Medulla oblongata (tissue), 1 donor: Measurements from ENCODE around the gene LBP.
"Not testable (repeated sequence)": the region's sequence is repeated elsewhere in the genome, so short reads cannot be mapped to it uniquely, and the experiment has no call there.

Experiments used
- DNase-seq: peaks from one replicate; pipeline ENCODE4 v3.0.0-alpha.2; 2015; ENCODE audit errors: extremely low spot score

Gene LBP

DNA sequence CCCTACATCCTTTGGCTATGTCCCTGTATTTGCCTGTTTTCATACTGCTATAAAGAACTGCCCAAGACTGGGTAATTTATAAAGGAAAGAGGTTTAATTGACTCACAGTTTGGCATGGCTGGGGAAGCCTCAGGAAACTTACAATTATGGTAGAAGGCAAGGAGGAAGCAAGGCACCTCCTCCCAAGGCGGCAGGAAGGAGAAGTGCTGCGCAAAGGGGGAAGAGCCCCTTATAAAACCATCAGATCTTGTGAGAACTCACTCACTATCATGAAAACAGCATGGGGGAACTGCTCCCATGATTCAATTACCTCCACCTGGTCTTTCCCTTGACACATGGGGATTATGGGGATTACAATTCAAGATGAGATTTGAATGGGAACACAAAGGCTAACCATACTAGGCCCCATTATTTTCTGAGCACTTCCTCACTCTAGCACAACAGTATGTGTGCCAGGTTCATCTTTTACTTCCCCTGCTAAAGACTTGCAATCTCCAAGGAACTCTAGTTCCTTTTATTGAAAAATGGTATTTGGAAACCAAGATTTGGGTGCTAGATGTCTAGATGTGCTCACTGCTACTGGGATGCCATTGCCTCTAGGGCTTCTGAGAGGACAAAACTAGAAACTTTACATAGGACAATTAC lies 49.6 kb downstream of the LBP start:
- not testable (repeated sequence) for DNase-seq

DNA sequence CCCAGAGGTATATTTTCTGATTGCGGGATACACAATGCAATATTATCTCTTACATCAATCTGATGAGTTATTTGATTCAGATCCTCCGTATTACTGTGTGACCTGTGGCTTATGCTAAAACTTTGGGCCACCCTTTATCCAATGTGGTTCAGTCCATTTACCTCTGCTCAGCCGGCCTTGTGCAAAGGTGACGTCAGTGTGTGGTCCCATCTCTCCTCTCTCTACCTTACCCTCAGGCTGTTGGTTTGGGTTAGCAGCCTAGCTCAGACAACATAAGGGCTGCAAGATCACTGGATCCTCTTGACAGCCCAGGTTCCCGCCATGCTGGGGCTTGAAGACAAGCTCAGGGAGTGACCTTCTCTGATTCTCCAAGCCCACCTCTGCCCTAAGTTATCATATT lies 55.8 kb downstream of the LBP start:
- no peak for DNase-seq

DNA sequence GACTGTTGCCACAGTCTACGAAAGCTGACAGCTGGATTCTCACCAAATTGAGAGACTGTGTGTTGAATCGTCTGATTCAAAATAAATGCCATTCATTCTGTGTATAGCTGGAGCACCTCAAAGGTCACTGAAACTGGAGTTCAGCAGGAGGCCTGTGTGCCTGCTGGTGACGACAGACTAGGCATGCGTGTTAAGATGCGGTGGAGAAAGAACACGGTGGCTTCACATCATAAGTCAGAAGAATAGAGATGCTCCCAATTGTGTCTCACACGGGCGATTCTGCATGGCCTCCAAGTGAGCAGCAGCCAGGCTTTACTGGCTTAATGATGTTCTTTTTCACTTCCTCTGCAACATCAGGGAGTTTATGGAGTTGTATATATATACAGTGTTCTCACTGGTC lies 56.5 kb downstream of the LBP start:
- DNase-seq = no peak

DNA sequence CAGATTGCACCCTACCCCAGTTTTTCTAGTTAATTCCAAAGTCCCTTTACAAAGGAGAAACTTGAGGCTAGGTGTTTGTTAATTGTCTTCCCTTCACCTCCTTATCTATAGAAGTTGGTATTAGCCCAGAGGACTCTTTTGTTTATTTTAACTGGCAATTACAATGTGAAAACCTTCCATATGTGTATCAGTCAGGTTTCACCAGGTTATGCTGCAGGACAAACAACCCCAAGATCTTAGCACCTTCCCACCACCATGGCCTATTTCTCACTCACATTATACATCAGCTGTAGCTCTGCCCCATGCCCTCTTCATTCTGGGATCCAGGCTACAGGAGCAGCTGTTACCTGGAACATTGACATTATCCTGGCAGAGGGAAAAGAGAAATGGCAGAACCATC lies 57.7 kb downstream of the LBP start:
- DNase-seq = no peak

DNA sequence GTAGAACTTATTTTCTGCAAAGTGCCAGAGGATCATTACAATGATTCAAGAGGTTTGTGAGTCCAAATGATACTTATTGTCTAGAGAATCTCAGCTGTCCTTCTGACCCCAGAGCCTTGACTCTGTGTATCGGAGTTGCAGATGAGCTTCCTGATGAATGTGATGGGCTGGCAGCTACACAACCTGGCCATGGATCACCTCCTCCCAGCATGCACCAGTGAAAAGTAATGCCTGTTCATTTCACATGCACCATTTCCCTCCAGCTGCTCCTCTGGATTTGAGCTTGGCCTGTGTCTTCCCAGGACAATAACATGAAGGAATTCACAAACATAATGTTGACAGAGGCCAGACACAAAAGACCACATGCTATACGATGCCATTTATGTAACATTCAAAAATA lies 58.9 kb downstream of the LBP start:
- no peak for DNase-seq

DNA sequence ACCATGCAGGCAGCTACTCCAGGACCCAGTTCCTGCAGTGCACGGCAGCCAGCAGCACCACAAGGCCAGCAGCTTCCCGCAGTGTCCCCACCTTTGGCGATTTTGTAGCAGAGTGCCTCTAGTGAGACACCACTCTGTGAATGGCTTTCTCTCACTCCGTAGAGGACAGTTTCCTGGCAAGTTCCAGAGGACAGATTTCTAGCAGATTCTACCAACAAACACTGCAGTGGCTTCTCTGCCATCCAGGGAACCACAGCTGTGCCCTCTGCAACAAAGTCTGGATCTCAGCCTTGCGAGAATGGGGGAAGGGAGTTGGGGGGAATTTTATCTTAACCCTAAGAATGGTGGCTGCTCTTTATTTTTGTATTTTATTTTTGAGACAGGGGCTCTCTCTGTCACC lies 60.2 kb downstream of the LBP start:
- DNase-seq = peak; percentile 13

DNA sequence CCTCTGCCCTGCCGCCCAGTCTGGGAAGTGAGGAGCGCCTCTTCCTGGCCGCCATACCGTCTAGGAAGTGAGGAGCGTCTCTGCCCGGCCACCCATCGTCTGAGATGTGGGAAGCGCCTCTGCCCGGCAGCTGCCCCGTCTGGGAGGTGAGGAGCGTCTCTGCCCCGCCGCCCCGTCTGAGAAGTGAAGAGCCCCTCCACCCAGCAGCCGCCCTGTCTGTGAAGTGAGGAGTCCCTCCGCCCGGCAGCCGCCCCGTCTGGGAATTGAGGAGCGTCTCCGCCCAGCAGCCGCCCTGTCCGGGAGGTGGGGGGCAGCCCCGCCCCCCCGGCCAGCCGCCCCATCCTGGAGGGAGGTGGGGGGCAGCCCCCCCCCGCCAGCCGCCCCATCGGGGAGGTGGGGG lies 61.0 kb downstream of the LBP start:
- DNase-seq = no peak

DNA sequence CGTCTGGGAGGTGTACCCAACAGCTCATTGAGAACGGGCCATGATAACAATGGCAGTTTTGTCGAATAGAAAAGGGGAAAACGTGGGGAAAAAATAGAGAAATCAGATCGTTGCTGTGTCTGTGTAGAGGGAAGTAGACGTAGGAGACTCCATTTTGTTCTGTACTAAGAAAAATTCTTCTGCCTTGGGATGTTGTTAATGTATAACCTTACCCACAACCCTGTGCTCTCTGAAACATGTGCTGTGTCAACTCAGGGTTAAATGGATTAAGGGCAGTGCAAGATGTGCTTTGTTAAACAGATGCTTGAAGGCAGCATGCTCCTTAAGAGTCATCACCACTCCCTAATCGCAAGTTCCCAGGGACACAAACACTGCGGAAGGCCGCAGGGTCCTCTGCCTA lies 61.5 kb downstream of the LBP start:
- not testable (repeated sequence) for DNase-seq

DNA sequence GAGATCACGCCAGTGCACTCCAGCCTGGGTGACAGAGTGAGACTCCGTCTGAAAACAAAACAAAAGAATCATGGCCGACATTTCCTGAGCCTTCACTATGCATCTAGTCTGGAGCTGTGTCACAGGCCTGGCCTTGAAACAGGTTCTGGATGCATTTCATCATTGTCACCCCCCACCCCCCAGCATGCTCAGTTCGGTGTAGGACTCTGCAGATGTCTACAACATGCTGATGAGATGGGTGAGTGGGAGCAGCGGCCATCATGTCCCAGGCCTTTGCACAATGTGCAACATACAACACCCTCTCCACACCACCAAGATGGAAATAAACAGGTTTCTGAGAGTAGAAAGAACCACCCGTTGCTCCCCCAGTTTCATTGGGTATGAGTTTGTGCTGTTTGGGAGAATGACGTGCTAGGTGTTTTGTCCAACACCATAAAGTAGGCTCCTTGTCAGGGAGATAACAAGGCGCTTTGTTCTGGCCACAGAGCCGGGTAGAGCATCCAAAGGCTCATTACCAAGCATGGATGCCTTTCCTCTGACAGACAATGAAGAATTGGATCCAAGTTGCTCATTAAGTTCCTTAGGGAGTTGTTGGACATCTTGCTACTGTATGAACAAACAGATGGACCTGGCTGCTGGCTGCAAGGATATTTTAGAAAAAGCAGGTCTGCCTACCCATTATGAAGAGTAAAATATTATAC lies 66.7 kb downstream of the LBP start:
- peak; percentile 53 for DNase-seq

DNA sequence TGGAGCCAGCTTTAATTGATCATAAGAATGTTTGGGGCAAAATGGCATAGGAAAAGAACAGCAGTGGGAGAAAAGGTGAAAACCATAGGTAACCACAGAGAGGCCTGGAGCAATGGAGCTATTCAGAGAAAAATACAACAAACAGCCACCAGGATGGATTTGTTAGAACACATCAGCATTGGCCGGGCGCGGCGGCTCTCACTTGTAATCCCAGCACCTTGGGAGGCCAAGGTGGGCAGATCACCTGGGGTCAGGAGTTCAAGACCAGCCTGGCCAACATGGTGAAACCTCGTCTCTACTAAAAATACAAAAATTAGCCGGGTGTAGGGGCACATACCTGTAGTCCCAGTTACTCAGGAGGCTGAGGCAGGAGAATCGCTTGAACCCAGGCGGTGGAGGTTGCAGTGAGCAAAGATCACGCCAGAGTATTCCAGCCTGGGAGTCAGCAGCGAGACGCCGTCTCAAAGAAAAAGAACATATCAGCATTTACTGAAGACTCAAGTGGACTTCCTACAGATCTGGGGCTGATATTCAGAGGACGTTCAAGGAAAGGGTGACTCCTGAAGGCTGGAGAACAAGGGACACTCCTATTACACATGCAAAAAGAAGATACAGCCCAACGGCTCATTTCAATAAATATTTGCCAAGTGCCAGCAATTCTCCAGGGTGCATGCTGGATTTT lies 68.6 kb downstream of the LBP start:
- DNase-seq = no peak

DNA sequence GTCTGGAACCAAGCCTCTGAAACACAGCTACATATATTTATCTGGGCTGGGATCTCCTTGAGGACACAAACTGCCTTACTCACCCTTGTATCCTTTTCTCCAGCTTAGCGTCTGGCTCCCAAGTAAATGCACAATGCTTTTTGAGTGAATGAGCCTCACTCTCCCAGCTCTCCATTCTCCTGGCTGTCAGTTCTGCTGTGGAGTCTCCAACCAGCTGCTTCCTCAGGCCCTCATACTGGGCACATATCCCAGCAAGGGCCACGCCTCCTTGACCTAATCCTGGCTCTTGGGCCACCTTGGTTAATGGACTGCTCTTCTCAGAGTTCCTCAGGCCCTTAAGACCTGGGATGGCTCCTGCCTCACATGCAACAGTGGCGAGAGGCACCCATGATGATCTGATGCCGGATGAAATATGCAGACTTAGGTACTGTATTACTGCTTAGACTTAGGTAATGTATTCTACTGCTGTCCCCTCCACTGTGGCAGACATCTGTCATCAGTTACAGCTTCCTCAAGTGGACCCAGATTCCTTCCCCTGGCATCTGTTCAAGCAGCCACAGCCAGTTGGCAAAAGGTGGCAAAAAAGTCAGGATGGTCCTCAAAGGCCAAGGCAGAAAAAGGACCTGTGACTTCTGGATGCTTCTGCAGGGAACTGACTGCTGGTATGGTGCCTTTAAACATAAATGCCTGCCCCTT lies 72.4 kb downstream of the LBP start:
- peak; percentile 79 for DNase-seq

DNA sequence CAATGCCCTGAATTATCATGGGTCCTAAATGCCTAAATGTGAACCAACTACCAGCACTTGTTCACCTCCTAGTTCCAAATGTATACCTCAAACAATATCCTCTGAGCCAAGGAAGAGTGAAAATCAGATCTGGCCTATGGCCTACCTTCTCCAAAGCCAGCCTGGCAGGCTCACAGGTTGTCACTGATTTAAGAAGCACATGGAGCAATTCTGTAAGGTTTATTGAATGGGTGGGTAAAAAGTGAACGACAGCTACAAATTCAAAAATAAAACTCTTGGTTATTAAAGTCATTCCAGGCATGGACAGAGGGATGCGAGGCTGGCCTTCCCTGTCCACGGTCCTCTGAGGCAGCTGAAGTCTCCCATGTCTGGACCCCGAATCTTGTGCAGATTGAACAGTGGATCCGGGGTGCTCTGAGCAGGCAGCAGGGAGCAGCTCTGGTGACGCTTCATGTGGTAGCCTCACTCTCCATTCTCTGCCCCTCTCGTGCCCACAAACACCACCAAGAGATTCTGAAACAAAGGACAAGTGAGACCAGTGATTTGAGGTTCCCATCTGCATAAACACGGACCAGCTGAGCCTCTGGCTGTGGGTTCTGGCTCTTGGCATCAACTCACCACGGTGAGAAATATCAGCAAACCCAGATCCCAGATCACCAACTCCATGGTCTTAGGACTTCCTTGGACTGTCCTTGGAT lies 74.3 kb downstream of the LBP start:
- DNase-seq = no peak

DNA sequence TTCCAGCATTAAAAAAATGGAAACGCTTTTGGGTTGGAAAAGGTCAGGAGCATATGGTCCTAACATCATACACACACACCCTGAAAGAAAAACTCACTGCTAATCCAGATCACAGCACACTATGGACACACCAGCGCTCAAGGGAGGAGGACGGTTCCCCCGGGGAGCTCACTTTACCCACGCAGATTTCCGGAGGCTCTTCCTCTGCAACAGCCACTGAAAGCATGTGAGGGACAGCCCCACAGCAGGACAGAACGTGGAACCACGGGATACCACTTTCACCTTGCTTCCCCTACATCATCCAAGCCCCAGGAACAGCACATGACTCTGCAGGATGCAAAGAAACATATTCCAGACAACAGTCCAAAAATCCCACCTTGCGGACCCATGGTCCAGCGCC lies 75.6 kb downstream of the LBP start:
- DNase-seq = no peak

DNA sequence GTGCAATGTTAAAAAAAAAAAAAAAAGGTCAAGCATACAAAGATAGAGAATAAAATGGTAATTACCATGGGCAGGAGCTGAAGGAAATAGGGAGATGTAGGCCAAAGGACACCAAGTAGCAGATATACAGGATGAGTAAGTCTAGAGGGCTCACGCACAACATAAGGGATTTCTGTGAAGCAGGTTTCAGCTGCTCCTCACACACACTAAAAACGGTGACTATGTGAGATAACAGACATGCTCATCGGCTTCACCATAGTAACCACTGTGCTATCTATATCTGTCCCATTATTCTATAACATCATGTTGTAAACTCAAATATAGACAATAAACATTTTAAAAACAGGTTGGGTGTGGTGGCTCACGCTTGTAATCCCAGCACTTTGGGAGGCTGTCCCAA lies 77.3 kb downstream of the LBP start:
- no peak for DNase-seq

DNA sequence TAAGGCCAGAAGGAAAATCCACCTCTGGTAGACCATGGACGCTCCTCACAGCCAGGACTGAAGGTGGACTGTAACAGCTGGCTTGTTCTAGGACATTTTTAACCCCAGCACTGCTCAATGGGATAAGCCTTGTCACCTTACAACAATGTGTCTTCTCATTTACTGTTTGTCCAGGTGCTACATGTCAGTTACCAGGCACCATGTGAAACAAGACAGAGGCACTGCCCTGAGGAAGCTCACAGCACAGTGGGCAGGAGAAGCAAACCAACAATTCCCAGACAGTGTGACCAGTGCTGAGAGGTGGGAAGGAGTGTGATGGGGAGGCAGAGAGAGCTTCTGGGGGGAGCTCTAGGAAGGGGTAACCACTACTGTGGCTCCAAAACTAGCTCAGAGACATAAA lies 78.1 kb downstream of the LBP start:
- no peak for DNase-seq

DNA sequence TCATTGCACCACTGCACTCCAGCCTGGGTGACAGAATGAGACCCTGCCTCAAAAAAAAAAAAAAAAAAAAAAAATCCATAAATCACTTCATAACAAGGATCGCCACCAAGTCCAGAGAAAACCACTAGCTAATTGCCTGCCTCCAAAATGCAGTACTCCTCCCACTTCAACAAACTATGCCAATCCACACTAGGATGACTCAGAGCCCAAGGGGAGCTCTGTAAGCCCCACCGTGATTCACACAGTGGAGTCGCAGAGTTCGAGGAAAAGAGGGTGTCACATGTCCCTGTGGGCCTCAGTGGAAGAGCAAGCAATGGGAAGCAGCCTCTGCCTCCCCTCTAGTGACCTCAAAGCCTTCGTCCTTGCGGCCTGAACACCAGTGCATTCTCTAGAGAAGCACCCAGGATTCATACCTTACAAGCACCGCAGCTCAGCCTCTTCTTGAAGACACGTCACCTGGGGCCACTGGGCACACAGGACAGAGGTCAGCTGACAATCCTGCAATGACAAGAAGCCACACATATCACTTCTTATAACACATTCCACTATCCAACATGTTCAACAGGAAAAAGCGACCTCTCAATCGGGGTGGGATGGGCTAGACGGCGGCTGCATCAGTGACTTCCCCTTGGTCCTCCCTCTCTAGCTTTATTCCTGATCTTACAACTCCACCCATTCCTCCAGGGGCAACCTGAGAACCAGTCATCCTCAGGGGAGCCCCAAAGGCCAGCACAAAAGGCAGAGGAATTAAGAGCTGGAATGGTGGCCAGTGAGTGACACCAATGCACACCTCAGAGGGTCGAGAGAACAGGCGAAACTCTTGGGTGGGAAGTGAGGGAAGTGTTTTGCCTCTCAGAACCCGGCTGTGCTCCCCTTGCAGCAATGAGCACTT lies 80.0 kb downstream of the LBP start:
- no peak for DNase-seq
